GM13976 (cell line): Measurements from ENCODE around the gene VEGFA.

Source experiments
- DNase-seq: peaks from one replicate; pipeline ENCODE4 v3.0.0; 2012; ENCODE audit warnings: low spot score
- CTCF ChIP-seq: IDR thresholded peaks from 2 replicates; pipeline ENCODE4 v1.5.1; 2012; ENCODE audit warnings: borderline replicate concordance, mild to moderate bottlenecking; ENCODE audit not compliant: insufficient read depth; ENCODE audit errors: extremely low read depth, missing control alignments, control extremely low read depth
- in situ Hi-C: fragments of 300-500 bp; cut with MboI; formaldehyde crosslinking; loops from one replicate; pipeline ENCODE4 v1.12.0; 2022; ENCODE audit warnings: low sequenced_read_pairs, mixed read lengths, inconsistent platforms; ENCODE audit not compliant: unreplicated experiment

VEGFA gene

GRCh38 chr6:43738877-43739641, 31.0 kb upstream of the VEGFA start:
- no peak for TF ChIP-seq CTCF
- DNase-seq: no peak
- in situ Hi-C loops: no loop called here

GRCh38 chr6:43739642-43740091, 30.3 kb upstream of the VEGFA start:
- in situ Hi-C loops: no loop called here

GRCh38 chr6:43740321-43740960, 29.6 kb upstream of the VEGFA start:
- in situ Hi-C loops: no loop called here
- no peak for DNase-seq
- TF ChIP-seq CTCF: no peak

More at GRCh38 chr6:43739642-43740091, 30.3 kb upstream of the VEGFA start:
- DNase-seq: no peak
- no peak for TF ChIP-seq CTCF

- in situ Hi-C loops: no loop called here
- DNase-seq: no peak
- TF ChIP-seq CTCF: no peak
Measured at GRCh38 chr6:43740961-43741764, 28.8 kb upstream of the VEGFA start.

GRCh38 chr6:43741829-43742228, 28.2 kb upstream of the VEGFA start:
- in situ Hi-C loops: no loop called here
- no peak for TF ChIP-seq CTCF
- no peak for DNase-seq

- peak; percentile 6 for DNase-seq
- in situ Hi-C loops: no loop called here
- no peak for TF ChIP-seq CTCF
Measured at GRCh38 chr6:43742285-43742684, 27.7 kb upstream of the VEGFA start.
